Fibroblast of villous mesenchyme (primary cell): ENCODE results near the gene TRAF2. TPM values are rescaled to one million over a fixed set of nuclear protein-coding genes. Genes with fewer than 3 reads are reported as not detected.

Experiments used
- DNase-seq: peaks from one replicate; pipeline ENCODE4 v3.0.0-alpha.2; 2010; ENCODE audit warnings: low read depth
- H3K4me3 ChIP-seq: 2 replicates; pipeline ENCODE4 v1.5.1; 2011; ENCODE audit warnings: low read depth, mild to moderate bottlenecking, low read length
- CTCF ChIP-seq: IDR thresholded peaks from 2 replicates; pipeline ENCODE4 v1.5.1; 2012; ENCODE audit warnings: low read depth, mild to moderate bottlenecking, low read length; ENCODE audit not compliant: insufficient read depth
- small RNA-seq: library from RNA; depleted of rRNA; stranded (forward); fragments of <200 nt; gene quantifications from one replicate; pipeline ENCODE3, GENCODE V24; 2012
- total RNA-seq: library from RNA; depleted of rRNA; stranded (reverse); fragments of >200 nt; gene quantifications from 2 replicates; pipeline ENCODE4 v1.2.3, GENCODE V29; 2012

Gene TRAF2
- total RNA-seq, 1 donor = 16.8 TPM

GRCh38 chr9:136973618-136974617, 87.6 kb downstream of the TRAF2 start:
- no peak overlapping the region for H3K4me3 ChIP-seq
- DNase-seq = no peak
- TF ChIP-seq CTCF = no peak

- no peak overlapping the region for H3K4me3 ChIP-seq
- no peak for TF ChIP-seq CTCF
- DNase-seq = no peak
Observed at GRCh38 chr9:136974817-136975535, 88.7 kb downstream of the TRAF2 start.

GRCh38 chr9:136975644-136976043, 89.3 kb downstream of the TRAF2 start:
- peak; percentile 7 for TF ChIP-seq CTCF
- no peak for DNase-seq

More at GRCh38 chr9:136975644-136976043, 89.3 kb downstream of the TRAF2 start:
- no peak overlapping the region for H3K4me3 ChIP-seq

Small RNA genes lying within 50 kb of the gene (small RNA-seq; reads per million reads assigned to genes)
- not detected for gene MIR4479

Other genes with a start within 250 kb of the TRAF2 start
- gene EGFL7, start 223.6 kb upstream of the TRAF2 start, total RNA-seq = 7.7 and 9.9 TPM in 2 replicates
- 31.5 and 34.5 TPM in 2 replicates for gene AGPAT2, start 199.1 kb upstream of the TRAF2 start, total RNA-seq
- gene DIPK1B, start 173.9 kb upstream of the TRAF2 start, total RNA-seq = under 0.01 and 0.43 TPM in 2 replicates
- gene LCN10, start 143.6 kb upstream of the TRAF2 start, total RNA-seq = under 0.01 TPM in 1 of 2 replicates, not detected in the other
- not detected in 2 replicates for gene LCN6, start 138.0 kb upstream of the TRAF2 start, total RNA-seq
- not detected in 2 replicates for gene LCN8, start 128.3 kb upstream of the TRAF2 start, total RNA-seq
- gene LCN15, start 122.0 kb upstream of the TRAF2 start, total RNA-seq = not detected in 2 replicates
- gene TMEM141, start 95.2 kb upstream of the TRAF2 start, total RNA-seq = 33.5 and 39.7 TPM in 2 replicates
- gene CCDC183, start 90.2 kb upstream of the TRAF2 start, total RNA-seq = 0.32 and 0.43 TPM in 2 replicates
- 69.6 and 72.1 TPM in 2 replicates for gene RABL6, start 78.6 kb upstream of the TRAF2 start, total RNA-seq
- 0.86 and 1.3 TPM in 2 replicates for gene AJM1, start 44.0 kb upstream of the TRAF2 start, total RNA-seq
- 75.4 and 105 TPM in 2 replicates for gene PHPT1, start 37.1 kb upstream of the TRAF2 start, total RNA-seq
- gene MAMDC4, start 34.2 kb upstream of the TRAF2 start, total RNA-seq = 1.6 and 3.0 TPM in 2 replicates
- 146 and 163 TPM in 2 replicates for gene EDF1, start 20.2 kb upstream of the TRAF2 start, total RNA-seq
- 104 and 115 TPM in 2 replicates for gene FBXW5, start 58.2 kb downstream of the TRAF2 start, total RNA-seq
- gene C8G, start 58.7 kb downstream of the TRAF2 start, total RNA-seq = 0.86 TPM in 1 of 2 replicates, not detected in the other
- 0.86 TPM in 1 of 2 replicates, not detected in the other for gene LCN12, start 65.8 kb downstream of the TRAF2 start, total RNA-seq
- 10.8 and 21.9 TPM in 2 replicates for gene PTGDS, start 91.0 kb downstream of the TRAF2 start, total RNA-seq
- 3.2 and 3.5 TPM in 2 replicates for gene LCNL1, start 96.5 kb downstream of the TRAF2 start, total RNA-seq
- gene PAXX, start 105.9 kb downstream of the TRAF2 start, total RNA-seq = 9.9 and 18.0 TPM in 2 replicates
- gene CLIC3, start 110.1 kb downstream of the TRAF2 start, total RNA-seq = 19.0 and 43.2 TPM in 2 replicates
- 14.7 and 15.5 TPM in 2 replicates for gene ABCA2, start 141.7 kb downstream of the TRAF2 start, total RNA-seq
- not detected in 2 replicates for gene FUT7, start 145.6 kb downstream of the TRAF2 start, total RNA-seq
- 6.4 and 13.0 TPM in 2 replicates for gene NPDC1, start 159.7 kb downstream of the TRAF2 start, total RNA-seq
- not detected in 2 replicates for gene ENTPD2, start 167.5 kb downstream of the TRAF2 start, total RNA-seq
- 5.2 TPM in 2 replicates for gene SAPCD2, start 184.0 kb downstream of the TRAF2 start, total RNA-seq
- 16.0 and 31.2 TPM in 2 replicates for gene UAP1L1, start 191.0 kb downstream of the TRAF2 start, total RNA-seq
- gene MAN1B1, start 200.5 kb downstream of the TRAF2 start, total RNA-seq = 65.6 and 65.7 TPM in 2 replicates
- 41.5 and 44.8 TPM in 2 replicates for gene DPP7, start 228.2 kb downstream of the TRAF2 start, total RNA-seq